ACHN (cell line): ENCODE measurements around the gene TSHZ3.

Experiments used
- DNase-seq: peaks from one replicate; pipeline ENCODE4 v3.0.0-alpha.2; 2015
- in situ Hi-C: cut with HindIII; loops from 2 replicates; pipeline ENCODE4 v1.10.0; 2017; ENCODE audit warnings: low sequenced_read_pairs, low pct_ligation_motif_present, low pct_unique_long_range_greater_than_20kb

The TSHZ3 gene

GRCh38 chr19:31318790-31319425 is 30.3 kb downstream of the TSHZ3 start:
- no peak for DNase-seq
- in situ Hi-C loops: no loop called here

DNA sequence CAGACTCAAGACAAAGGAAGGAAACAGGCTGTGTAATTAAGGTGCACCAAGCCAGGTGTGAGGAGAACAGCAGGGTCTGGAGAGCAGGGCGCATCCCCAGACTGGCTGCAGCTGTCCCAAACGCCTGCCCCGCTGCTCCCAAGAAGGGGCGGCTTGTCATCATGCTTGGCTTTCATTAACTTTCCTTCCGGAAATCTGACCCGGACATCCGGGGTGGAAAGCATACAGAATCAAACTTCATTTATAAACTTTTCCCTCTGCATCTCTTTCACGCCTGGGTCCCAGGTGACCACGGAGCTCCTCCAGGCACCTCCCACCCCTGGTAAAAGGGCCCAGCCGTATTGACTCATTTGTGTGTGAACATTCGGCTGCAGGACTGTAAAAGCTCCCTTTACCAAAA is 31.7 kb downstream of the TSHZ3 start:
- in situ Hi-C loops: no loop called here
- DNase-seq: no peak

DNA sequence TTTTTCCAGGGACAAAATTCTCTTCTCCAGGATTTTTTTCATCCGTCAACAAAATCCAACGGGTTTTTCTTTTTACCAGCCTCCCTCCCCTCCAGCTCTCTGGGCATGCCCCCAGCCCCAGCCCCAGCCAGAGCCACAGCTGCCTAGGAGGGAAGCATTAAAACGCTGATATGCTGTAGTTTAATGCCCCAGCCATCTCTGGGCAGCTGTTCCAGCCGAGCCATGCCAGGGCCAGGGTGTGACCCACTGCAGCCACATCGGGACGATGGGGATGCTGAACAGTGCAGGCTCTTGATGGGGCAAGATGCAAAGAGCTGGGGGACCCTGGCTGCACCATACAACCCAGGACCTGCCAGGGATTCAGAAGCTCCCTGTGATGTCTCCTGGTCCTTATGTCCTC is 32.1 kb downstream of the TSHZ3 start:
- in situ Hi-C loops: no loop called here
- DNase-seq: no peak

DNA sequence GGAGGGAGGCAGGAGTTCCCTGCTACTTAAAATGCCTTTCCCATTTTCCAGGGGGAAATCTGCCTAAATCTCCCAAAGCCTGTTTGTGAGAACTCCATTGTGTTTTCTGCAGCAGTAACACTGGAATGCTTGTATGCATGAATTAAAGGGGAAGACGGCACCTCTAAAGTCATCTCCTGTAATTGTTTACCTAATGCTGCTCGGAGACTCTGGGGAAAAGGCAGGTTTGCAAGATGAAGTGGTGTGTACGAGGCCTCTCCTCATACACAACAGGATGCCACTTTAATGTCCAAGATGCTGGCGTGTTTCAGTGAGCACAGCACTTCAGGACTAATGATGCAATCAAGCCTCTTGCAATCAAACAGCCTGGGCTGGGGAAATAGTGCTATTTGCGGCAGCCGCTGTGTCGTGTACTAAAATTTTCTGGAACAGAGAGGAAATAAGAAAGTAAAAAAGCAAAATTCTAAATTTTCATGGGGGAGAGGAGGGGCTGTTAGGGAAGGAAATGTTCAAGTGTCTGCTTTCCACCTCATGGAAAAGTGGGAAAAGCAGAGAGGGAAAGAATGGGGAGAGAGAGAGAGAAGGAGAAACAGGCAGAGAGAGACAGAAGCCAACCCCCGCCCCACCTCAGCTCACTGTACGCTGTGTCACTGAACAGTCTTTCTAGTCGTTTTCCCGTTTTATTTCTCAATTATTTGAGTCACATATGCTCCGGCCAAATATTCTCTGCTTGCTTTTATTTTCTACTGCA is 32.9 kb downstream of the TSHZ3 start:
- no peak for DNase-seq
- in situ Hi-C loops: no loop called here

DNA sequence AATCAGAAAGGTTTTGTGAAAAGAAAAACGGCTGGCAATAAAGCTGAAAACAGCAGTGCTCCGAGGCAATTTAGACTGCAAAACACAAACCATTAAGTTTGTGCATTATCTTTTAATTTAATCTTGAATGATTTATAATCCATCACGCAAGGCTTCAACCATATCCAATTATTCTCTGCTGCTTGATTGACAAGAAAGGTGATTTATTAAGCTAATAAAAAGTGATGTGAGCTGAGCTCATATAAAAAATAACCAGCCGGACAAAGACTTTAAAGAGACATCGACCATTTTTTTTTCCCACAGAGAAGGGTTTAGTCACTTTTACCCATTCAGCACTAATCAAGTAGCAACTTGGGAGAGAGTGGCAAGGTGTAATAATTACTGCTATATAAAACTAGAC is 33.6 kb downstream of the TSHZ3 start:
- in situ Hi-C loops: no loop called here
- DNase-seq: no peak

GRCh38 chr19:31314849-31315629 is 34.2 kb downstream of the TSHZ3 start:
- in situ Hi-C loops: no loop called here
- no peak for DNase-seq

DNA sequence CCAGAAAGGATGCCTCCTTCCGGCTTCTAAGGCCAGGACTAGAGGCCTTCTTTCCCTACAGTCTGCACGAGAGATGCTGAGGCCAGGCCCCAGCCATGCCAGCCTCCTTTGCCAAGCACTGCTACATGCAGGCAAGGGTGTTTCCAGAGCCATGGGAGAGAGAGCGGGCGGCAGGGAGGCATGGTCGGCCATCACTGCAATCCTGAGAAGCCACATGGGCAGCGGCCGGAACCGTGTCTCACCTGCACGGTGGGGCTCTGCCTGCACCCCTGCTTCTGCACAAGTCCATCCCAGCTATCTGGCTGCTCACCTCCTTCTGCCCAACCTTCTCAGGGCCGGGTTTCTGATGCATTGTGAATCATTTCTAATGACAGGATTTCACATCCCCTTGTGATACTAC is 35.1 kb downstream of the TSHZ3 start:
- DNase-seq: no peak
- in situ Hi-C loops: no loop called here

GRCh38 chr19:31313291-31314030 is 35.8 kb downstream of the TSHZ3 start:
- in situ Hi-C loops: no loop called here

GRCh38 chr19:31312677-31313244 is 36.5 kb downstream of the TSHZ3 start:
- DNase-seq: no peak
- in situ Hi-C loops: no loop called here

More at GRCh38 chr19:31313291-31314030, 35.8 kb downstream of the TSHZ3 start:
- no peak for DNase-seq

DNA sequence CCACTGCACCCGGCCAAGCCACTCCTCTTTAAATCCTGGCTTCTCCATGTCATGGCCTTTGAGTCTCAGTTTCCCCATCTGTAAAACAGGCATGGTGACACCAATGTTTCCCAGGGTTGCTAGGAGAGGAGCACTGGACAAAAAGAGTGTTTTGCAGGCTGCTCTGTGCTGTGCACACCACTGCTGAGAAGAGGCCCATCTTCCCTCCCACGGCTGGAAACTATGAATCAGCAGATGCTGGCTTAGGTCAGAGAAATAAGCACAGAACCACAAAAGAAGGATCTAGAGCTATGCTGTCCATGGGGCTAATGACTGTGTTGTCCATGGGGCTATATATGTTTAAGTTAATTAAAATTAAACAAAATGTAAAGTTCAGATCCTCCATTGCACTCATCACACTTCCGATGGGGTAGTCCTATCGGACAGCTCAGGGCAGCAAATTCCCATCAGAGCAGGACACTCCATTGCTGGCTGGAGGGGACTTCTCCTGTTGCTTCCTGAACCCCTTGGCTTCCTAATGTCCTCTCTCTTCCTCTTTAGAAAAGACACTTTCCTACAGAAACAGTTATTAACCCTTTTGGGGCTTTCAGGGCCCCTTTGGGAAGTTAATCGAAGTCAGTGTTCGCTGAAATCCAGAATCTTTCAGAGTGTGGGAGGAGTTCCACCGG is 37.1 kb downstream of the TSHZ3 start:
- DNase-seq: no peak
- in situ Hi-C loops: no loop called here

DNA sequence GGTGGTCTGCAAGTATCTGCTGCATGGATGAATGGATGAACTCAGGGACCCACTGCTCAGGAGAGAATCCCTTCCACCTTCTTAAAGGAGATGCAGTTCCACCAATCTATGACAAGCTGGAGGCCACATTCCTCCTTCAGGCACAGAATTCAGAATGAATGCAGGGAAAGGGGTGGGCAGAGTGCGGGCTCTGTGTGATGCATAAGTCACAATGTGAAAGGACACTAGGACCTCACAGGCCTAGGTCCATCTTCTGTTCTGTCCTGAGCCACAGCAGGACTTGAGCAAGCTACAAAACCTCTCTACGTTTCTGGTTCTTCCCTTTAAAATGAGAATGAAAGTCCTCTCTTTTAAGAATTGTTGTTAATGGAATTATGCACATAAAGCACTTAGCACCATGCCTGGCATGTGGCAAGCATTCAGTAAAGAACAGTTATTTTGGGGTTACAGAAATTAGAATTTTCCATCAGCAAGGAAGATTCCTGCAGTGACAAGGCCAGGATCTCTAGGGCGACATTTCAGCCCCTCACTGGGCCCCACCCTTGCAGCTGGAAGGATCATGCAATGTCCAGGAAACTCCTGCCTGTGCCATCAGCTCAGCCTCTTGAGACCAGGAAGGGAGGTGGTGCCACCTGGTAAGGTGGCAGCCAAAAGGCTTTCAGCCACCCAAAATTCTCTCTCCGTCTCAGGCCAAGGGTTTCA is 38.7 kb downstream of the TSHZ3 start:
- no peak for DNase-seq
- in situ Hi-C loops: no loop called here

DNA sequence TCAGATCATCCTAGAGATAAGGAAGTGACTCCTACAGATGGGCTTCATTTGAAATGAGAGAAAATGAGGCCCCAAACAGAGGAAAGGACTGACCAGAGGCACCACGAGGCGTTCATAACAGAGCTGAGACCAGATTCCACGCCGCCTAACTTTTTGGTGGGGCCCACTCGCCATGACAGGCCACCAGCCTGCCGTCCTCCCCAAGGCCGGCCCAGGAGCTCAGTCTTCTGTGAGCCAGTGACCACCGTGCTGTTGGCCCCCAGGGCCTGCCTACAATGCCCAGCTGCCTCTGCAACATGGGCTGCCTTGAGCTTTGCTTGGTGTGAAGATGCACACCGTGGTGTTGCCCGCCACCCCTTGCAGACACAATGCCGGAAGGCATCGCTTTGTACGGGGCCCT is 40.5 kb downstream of the TSHZ3 start:
- in situ Hi-C loops: no loop called here

GRCh38 chr19:31307071-31307669 is 42.1 kb downstream of the TSHZ3 start:
- DNase-seq: no peak
- in situ Hi-C loops: no loop called here

More for the DNA sequence above, 40.5 kb downstream of the TSHZ3 start:
- DNase-seq: no peak

GRCh38 chr19:31306006-31306753 is 43.1 kb downstream of the TSHZ3 start:
- DNase-seq: no peak
- in situ Hi-C loops: no loop called here

DNA sequence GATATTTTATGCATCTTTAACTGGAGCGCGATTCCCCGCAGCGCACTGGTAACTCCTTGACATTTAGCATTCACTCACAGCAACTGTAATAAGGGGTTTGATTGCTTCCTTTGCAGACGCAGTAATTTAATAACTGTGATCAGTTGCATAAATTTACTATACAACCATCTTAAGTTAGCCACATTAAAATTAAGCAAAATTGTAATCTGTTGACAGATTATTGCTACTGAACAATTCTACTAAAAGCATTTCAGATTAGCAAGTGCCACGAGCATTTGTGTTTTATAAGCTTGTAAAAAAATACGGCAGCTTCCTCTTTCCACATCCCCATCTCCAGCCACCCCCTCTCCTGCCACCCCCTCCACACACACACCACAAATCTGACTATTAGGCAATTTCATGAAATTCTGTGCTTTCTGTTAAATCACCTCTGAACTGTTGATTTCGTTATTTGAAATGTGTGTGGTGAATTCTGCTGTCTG is 44.4 kb downstream of the TSHZ3 start:
- in situ Hi-C loops: no loop called here
- DNase-seq: no peak

DNA sequence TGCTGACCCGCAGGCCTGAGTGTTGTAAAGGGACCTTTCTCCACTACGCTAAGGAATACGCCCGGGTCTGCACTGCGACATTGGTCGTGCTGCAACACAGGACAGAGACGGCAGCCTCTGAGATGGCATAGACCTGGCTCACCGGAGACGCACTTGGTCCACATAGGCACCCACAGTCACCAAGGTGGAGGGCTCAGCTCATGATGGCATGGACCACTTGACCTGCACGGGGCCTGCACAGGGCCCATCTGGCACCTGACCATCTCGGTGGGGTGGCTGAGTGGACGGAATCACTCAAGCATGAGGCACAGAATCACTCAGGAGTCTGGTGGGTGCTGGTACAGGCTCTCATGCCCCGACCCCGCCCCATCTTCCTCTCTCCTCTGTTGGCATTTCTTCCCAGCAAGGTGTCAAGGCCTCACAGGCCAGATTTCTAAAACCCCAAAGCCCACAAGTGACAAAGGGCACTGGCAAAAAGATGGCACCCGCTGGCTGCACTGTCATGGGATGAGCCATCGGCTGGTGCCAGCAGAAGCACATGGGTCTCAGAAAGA is 45.9 kb downstream of the TSHZ3 start:
- DNase-seq: no peak
- in situ Hi-C loops: no loop called here
